ENCODE measurements around the gene COMMD1.

DNA sequence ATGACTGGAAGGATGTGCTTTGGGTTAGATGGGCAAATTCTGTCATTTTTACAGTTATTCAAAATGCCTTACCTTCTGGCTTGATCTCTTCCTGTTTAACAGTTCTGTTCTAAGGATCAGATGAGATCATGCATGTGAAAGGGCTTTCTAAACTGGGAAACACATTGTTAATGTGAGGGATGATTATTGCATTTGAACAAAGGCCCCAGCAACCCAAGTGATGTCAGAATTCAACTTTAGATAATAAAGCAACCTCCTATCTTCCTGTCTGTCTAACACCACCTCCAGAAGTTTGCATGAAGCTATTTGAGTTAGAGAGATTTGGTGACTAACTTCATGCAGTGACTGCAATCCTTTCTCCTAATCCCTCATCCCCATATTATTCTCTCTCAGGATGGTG, 212.7 kb downstream of the COMMD1 start:
- TF ChIP-seq, protein P1, sequence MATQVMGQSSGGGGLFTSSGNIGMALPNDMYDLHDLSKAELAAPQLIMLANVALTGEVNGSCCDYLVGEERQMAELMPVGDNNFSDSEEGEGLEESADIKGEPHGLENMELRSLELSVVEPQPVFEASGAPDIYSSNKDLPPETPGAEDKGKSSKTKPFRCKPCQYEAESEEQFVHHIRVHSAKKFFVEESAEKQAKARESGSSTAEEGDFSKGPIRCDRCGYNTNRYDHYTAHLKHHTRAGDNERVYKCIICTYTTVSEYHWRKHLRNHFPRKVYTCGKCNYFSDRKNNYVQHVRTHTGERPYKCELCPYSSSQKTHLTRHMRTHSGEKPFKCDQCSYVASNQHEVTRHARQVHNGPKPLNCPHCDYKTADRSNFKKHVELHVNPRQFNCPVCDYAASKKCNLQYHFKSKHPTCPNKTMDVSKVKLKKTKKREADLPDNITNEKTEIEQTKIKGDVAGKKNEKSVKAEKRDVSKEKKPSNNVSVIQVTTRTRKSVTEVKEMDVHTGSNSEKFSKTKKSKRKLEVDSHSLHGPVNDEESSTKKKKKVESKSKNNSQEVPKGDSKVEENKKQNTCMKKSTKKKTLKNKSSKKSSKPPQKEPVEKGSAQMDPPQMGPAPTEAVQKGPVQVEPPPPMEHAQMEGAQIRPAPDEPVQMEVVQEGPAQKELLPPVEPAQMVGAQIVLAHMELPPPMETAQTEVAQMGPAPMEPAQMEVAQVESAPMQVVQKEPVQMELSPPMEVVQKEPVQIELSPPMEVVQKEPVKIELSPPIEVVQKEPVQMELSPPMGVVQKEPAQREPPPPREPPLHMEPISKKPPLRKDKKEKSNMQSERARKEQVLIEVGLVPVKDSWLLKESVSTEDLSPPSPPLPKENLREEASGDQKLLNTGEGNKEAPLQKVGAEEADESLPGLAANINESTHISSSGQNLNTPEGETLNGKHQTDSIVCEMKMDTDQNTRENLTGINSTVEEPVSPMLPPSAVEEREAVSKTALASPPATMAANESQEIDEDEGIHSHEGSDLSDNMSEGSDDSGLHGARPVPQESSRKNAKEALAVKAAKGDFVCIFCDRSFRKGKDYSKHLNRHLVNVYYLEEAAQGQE (IDR thresholded peaks at IDR 0.05; ENCODE audit: insufficient read depth in 1 of 2, low read depth in 2 of 2, low read length in 2 of 2) = no peak
- TF ChIP-seq TAF1 (IDR thresholded peaks at IDR 0.05; ENCODE audit: borderline replicate concordance, insufficient read depth, low read length) = no peak
- no peak for TF ChIP-seq POLR2AphosphoS5 (IDR thresholded peaks at IDR 0.05; ENCODE audit: low read depth, low read length)
- TF ChIP-seq SIN3A (IDR thresholded peaks at IDR 0.05; ENCODE audit: borderline replicate concordance, insufficient read depth, low read length) = no peak
- no peak for TF ChIP-seq FOXP2 (optimal IDR thresholded peaks at IDR 0.05; ENCODE audit: borderline replicate concordance, extremely low read depth, extremely low read length, insufficient read depth)
